HCT116 (cell line): ENCODE data around the gene CPEB3.

ENCODE experiments used
- MAX ChIP-seq: IDR thresholded peaks from 2 replicates; pipeline ENCODE4 v1.6.1; 2012
- SIN3A ChIP-seq: IDR thresholded peaks from 2 replicates; pipeline ENCODE4 v1.6.1; 2012; ENCODE audit warnings: low read depth
- TCF7L2 ChIP-seq: IDR thresholded peaks from 2 replicates; pipeline ENCODE4 v1.7.0; 2011; ENCODE audit warnings: borderline replicate concordance, inconsistent platforms; ENCODE audit not compliant: insufficient read depth, insufficient read length; ENCODE audit errors: extremely low read depth
- TF ChIP-seq, protein P1 (sequence below), 3 experiments: fragments of 200-600 bp in 1 of 3; sonication (generic) in 1 of 3; IDR thresholded peaks in 2 of 3; conservative IDR thresholded peaks in 1 of 3; 2 replicates each; pipeline ENCODE4 v1.5.1; 2012 to 2017; ENCODE audit warnings: low read depth in 2 of 3, low read length in 2 of 3, antibody characterized with exemption in 1 of 3, borderline replicate concordance in 1 of 3, control low read depth in 1 of 3, mild to moderate bottlenecking in 1 of 3, mixed read lengths in 1 of 3, mixed run types in 1 of 3, moderate library complexity in 1 of 3; ENCODE audit not compliant: insufficient read depth in 1 of 3

GRCh38 chr10:92119340-92119739 lies 171.5 kb downstream of the CPEB3 start:
- TF ChIP-seq, protein P1, sequence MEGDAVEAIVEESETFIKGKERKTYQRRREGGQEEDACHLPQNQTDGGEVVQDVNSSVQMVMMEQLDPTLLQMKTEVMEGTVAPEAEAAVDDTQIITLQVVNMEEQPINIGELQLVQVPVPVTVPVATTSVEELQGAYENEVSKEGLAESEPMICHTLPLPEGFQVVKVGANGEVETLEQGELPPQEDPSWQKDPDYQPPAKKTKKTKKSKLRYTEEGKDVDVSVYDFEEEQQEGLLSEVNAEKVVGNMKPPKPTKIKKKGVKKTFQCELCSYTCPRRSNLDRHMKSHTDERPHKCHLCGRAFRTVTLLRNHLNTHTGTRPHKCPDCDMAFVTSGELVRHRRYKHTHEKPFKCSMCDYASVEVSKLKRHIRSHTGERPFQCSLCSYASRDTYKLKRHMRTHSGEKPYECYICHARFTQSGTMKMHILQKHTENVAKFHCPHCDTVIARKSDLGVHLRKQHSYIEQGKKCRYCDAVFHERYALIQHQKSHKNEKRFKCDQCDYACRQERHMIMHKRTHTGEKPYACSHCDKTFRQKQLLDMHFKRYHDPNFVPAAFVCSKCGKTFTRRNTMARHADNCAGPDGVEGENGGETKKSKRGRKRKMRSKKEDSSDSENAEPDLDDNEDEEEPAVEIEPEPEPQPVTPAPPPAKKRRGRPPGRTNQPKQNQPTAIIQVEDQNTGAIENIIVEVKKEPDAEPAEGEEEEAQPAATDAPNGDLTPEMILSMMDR (IDR thresholded peaks at IDR 0.05 in 2 of 3, conservative IDR thresholded peaks at IDR 0.05 in 1 of 3; ENCODE audit: borderline replicate concordance in 1 of 3, insufficient read depth in 1 of 3, low read depth in 2 of 3, low read length in 2 of 3) = no peak
- TF ChIP-seq TCF7L2 = no peak
- TF ChIP-seq MAX = no peak
- no peak for TF ChIP-seq SIN3A
